ENCODE results near the gene ASAP2.
"Not testable (repeated sequence)": the region's sequence is repeated elsewhere in the genome, so short reads cannot be mapped to it uniquely, and the experiment has no call there.

Gene ASAP2

GRCh38 chr2:9211496-9211895 lies 4.9 kb downstream of the ASAP2 start:
- Histone ChIP-seq H3K36me3 (ENCODE audit: control insufficient read depth in 1 of 2, insufficient read depth in 2 of 2, low read length in 2 of 2) (no peaks in the 10 kb centered on the region), H3K27me3 (ENCODE audit: control insufficient read depth in 1 of 2, insufficient read depth in 2 of 2, low read length in 2 of 2) (no peaks in the 10 kb centered on the region), H3K9ac (ENCODE audit: low read depth in 1 of 2, low read length in 2 of 2) (peak overlapping the region in 1 of 2 donors; percentile 12), H3K4me3 (ENCODE audit: low read depth in 1 of 2, low read length in 2 of 2) (no peak overlapping the region), H3K4me1 (ENCODE audit: control insufficient read depth in 1 of 2, insufficient read depth in 2 of 2, low read length in 2 of 2) (peaks cover 51 to 60% of the 10 kb centered on the region in 2 donors), H3K27ac (ENCODE audit: low read depth, low read length) (peak overlapping the region; percentile 51), H3K9me3 (ENCODE audit: control insufficient read depth in 1 of 2, low read length in 2 of 2) (no peaks in the 10 kb centered on the region)

DNA sequence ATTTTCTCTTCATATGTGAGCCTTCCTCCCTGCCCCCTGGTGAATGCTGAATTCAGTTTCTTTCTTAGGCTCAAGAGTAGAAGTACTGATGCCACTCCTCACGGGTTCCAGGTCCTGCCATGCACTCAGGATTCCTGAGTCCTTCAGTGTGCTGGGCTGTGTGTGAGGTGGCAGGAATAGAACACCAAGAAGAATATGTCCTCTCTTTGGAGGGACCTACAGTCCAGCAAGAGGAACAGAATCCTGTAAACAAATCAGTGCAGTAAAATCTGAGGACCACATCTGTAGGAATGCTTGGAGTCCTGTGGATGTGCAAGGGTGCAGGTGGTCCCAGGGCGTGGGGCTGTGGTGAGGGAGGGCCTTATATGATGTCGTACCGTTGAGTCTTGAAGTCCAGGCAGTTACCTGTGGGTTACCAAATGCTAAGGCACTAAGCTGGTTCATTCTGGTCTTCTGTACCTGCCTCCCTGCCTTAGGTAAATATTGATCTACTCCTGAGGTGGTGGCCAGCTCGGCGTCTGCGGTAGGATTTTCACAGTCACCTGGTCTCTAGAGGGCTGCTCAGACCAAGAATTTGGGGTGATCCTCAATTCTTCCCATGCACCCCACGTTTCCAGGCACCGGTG lies 5.5 kb downstream of the ASAP2 start:
- Histone ChIP-seq H3K27ac (ENCODE audit: low read depth, low read length) (peak overlapping the region; percentile 60), H3K9ac (ENCODE audit: low read depth in 1 of 2, low read length in 2 of 2) (peak overlapping the region in 1 of 2 donors; percentile 38), H3K4me3 (ENCODE audit: low read depth in 1 of 2, low read length in 2 of 2) (peak overlapping the region; percentile 23 to 34), H3K36me3 (ENCODE audit: control insufficient read depth in 1 of 2, insufficient read depth in 2 of 2, low read length in 2 of 2) (no peaks in the 10 kb centered on the region), H3K4me1 (ENCODE audit: control insufficient read depth in 1 of 2, insufficient read depth in 2 of 2, low read length in 2 of 2) (peaks cover 53 to 60% of the 10 kb centered on the region in 2 donors), H3K9me3 (ENCODE audit: control insufficient read depth in 1 of 2, low read length in 2 of 2) (no peaks in the 10 kb centered on the region), H3K27me3 (ENCODE audit: control insufficient read depth in 1 of 2, insufficient read depth in 2 of 2, low read length in 2 of 2) (no peaks in the 10 kb centered on the region)

- Histone ChIP-seq H3K4me1 (ENCODE audit: control insufficient read depth in 1 of 2, insufficient read depth in 2 of 2, low read length in 2 of 2) (peaks cover 54 to 58% of the 10 kb centered on the region in 2 donors), H3K4me3 (ENCODE audit: low read depth in 1 of 2, low read length in 2 of 2) (peak overlapping the region; percentile 23 to 34), H3K27me3 (ENCODE audit: control insufficient read depth in 1 of 2, insufficient read depth in 2 of 2, low read length in 2 of 2) (no peaks in the 10 kb centered on the region), H3K36me3 (ENCODE audit: control insufficient read depth in 1 of 2, insufficient read depth in 2 of 2, low read length in 2 of 2) (no peaks in the 10 kb centered on the region), H3K27ac (ENCODE audit: low read depth, low read length) (peak overlapping the region; percentile 60), H3K9me3 (ENCODE audit: control insufficient read depth in 1 of 2, low read length in 2 of 2) (no peaks in the 10 kb centered on the region), H3K9ac (ENCODE audit: low read depth in 1 of 2, low read length in 2 of 2) (no peak overlapping the region)
These were observed 6.2 kb downstream of the ASAP2 start for GRCh38 chr2:9212661-9213411.

GRCh38 chr2:9213477-9214051 lies 7.0 kb downstream of the ASAP2 start:
- no peak overlapping the region for H3K27ac ChIP-seq (ENCODE audit: low read depth, low read length)
- no peak overlapping the region for H3K9ac ChIP-seq (ENCODE audit: low read depth in 1 of 2, low read length in 2 of 2)

DNA sequence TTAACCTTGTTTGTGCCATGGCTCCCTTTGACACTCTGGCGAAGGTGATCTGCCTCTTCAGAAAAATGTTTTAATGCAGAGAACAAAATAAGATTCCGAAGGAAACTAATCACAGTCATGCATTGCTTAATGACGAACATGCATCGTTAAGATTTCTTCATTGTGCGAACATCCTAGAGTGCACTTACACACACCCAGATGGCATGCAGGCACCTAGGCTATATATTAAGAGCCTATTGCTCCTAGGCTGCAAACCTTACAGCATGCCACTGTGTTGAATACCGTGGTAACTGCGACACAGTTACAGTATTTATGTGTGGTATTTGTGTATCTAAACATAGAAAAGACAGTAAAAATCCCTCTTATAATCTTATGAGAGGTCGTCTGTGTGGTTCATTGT lies 8.3 kb downstream of the ASAP2 start:
- Histone ChIP-seq H3K27me3 (ENCODE audit: control insufficient read depth in 1 of 2, insufficient read depth in 2 of 2, low read length in 2 of 2) (no peaks in the 10 kb centered on the region), H3K4me3 (ENCODE audit: low read depth in 1 of 2, low read length in 2 of 2) (no peak overlapping the region), H3K4me1 (ENCODE audit: control insufficient read depth in 1 of 2, insufficient read depth in 2 of 2, low read length in 2 of 2) (peaks cover 45 to 49% of the 10 kb centered on the region in 2 donors), H3K9ac (ENCODE audit: low read depth in 1 of 2, low read length in 2 of 2) (no peak overlapping the region), H3K36me3 (ENCODE audit: control insufficient read depth in 1 of 2, insufficient read depth in 2 of 2, low read length in 2 of 2) (no peaks in the 10 kb centered on the region), H3K27ac (ENCODE audit: low read depth, low read length) (no peak overlapping the region), H3K9me3 (ENCODE audit: control insufficient read depth in 1 of 2, low read length in 2 of 2) (no peaks in the 10 kb centered on the region)

More at GRCh38 chr2:9213477-9214051, 7.0 kb downstream of the ASAP2 start:
- H3K9me3 ChIP-seq (ENCODE audit: control insufficient read depth in 1 of 2, low read length in 2 of 2) = no peaks in the 10 kb centered on the region
- peaks cover 53% of the 10 kb centered on the region in 2 donors for H3K4me1 ChIP-seq (ENCODE audit: control insufficient read depth in 1 of 2, insufficient read depth in 2 of 2, low read length in 2 of 2)
- no peaks in the 10 kb centered on the region for H3K36me3 ChIP-seq (ENCODE audit: control insufficient read depth in 1 of 2, insufficient read depth in 2 of 2, low read length in 2 of 2)
- peak overlapping the region in 1 of 2 donors; percentile 23 for H3K4me3 ChIP-seq (ENCODE audit: low read depth in 1 of 2, low read length in 2 of 2)
- H3K27me3 ChIP-seq (ENCODE audit: control insufficient read depth in 1 of 2, insufficient read depth in 2 of 2, low read length in 2 of 2) = no peaks in the 10 kb centered on the region

DNA sequence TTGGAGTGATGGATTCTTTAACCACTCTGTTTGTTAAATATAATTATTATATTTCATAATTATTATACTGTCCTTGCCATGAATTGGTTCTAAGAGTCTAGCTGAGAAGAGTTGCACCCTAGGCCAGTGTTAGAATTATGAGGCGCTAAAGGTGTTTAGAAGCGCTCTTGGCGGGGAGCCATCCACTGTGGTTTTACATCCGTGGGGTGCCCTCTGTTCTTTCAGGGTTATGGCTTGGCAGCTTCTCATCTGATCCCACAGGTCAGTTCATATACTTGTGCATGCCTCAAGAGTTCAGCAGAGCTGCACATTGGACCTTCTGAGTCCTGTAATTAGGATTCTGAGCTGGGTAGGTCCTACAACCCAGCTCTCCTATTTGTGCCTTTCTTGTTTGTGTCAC lies 9.1 kb downstream of the ASAP2 start:
- Histone ChIP-seq H3K27me3 (ENCODE audit: control insufficient read depth in 1 of 2, insufficient read depth in 2 of 2, low read length in 2 of 2) (no peaks in the 10 kb centered on the region), H3K9ac (ENCODE audit: low read depth in 1 of 2, low read length in 2 of 2) (no peak overlapping the region), H3K9me3 (ENCODE audit: control insufficient read depth in 1 of 2, low read length in 2 of 2) (no peaks in the 10 kb centered on the region), H3K27ac (ENCODE audit: low read depth, low read length) (no peak overlapping the region), H3K4me1 (ENCODE audit: control insufficient read depth in 1 of 2, insufficient read depth in 2 of 2, low read length in 2 of 2) (peaks cover 37 to 42% of the 10 kb centered on the region in 2 donors), H3K4me3 (ENCODE audit: low read depth in 1 of 2, low read length in 2 of 2) (no peak overlapping the region), H3K36me3 (ENCODE audit: control insufficient read depth in 1 of 2, insufficient read depth in 2 of 2, low read length in 2 of 2) (no peaks in the 10 kb centered on the region)

DNA sequence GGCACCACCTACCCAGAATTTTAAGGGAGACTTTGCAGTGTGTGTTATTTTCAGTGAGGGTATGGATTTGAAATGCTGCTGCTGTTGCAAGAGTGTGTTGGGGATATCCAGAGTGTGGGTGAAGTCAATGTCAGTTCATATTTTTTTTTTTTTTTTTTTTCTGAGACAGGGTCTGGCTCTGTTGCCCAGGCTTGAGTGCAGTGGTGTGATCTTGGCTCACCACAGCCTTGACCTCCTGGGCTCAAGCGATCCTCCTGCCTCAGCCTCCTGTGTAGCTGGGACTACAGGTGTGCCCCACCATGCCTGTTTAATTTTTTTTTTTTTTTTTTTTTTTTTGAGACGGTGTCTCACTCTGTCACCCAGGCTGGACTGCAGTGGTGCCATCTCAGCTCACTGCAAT lies 9.5 kb downstream of the ASAP2 start:
- not testable (repeated sequence) for H3K9me3 ChIP-seq (ENCODE audit: control insufficient read depth in 1 of 2, low read length in 2 of 2); H3K4me3 ChIP-seq (ENCODE audit: low read depth in 1 of 2, low read length in 2 of 2); H3K9ac ChIP-seq (ENCODE audit: low read depth in 1 of 2, low read length in 2 of 2); H3K27me3 ChIP-seq (ENCODE audit: control insufficient read depth in 1 of 2, insufficient read depth in 2 of 2, low read length in 2 of 2); H3K27ac ChIP-seq (ENCODE audit: low read depth, low read length); H3K36me3 ChIP-seq (ENCODE audit: control insufficient read depth in 1 of 2, insufficient read depth in 2 of 2, low read length in 2 of 2)
- H3K4me1 ChIP-seq (ENCODE audit: control insufficient read depth in 1 of 2, insufficient read depth in 2 of 2, low read length in 2 of 2) = peaks cover 36 to 39% of the 10 kb centered on the region in 2 donors

DNA sequence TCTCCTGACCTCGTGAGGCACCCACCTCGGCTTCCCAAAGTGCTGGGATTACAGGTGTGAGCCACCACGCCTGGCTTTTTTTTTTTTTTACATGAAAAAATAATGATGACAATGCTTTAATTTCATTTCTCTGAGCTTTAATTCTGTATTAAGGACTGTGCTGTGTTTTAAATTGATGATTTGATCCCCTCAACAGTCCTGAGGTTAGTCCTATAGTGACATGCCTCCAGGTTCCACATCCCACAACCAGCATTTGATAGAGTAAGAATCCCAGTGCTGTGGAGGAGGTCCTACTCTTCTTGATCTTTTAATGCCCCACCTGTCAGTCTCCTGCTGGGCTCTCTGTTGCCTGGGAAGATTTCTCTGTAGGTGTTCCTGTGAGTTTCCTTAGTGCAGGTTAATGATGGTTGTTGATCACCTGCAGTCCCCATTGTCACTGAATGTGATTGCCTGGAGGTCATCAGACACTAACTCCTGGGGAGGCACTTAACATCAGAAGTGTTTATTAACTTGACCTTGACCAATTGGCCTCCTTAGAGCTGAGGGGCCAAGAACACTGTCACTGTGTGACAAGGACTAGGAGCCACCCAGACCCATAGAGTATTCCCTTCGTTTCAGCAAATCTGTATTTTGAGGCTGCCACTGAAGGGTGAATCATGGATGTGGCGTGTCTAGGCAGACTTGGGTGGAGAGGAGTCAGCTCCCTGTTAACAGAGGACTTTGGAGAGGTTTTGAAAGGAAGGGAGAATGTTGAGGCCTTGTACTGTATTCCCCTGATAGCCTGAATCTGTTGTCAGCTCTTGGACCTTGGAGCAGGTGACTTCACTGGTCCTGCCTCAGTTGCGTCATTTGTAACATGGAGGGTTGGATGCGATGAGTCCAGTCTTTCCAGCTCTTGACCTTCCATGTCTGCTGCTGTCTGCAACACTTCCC lies 11.5 kb downstream of the ASAP2 start:
- no peaks in the 10 kb centered on the region for H3K27me3 ChIP-seq (ENCODE audit: control insufficient read depth in 1 of 2, insufficient read depth in 2 of 2, low read length in 2 of 2)
- H3K4me1 ChIP-seq (ENCODE audit: control insufficient read depth in 1 of 2, insufficient read depth in 2 of 2, low read length in 2 of 2) = peaks cover 16 to 20% of the 10 kb centered on the region in 2 donors
- H3K9ac ChIP-seq (ENCODE audit: low read depth in 1 of 2, low read length in 2 of 2) = no peak overlapping the region
- no peak overlapping the region for H3K4me3 ChIP-seq (ENCODE audit: low read depth in 1 of 2, low read length in 2 of 2)
- no peak overlapping the region for H3K27ac ChIP-seq (ENCODE audit: low read depth, low read length)
- no peaks in the 10 kb centered on the region for H3K9me3 ChIP-seq (ENCODE audit: control insufficient read depth in 1 of 2, low read length in 2 of 2)
- H3K36me3 ChIP-seq (ENCODE audit: control insufficient read depth in 1 of 2, insufficient read depth in 2 of 2, low read length in 2 of 2) = no peaks in the 10 kb centered on the region

DNA sequence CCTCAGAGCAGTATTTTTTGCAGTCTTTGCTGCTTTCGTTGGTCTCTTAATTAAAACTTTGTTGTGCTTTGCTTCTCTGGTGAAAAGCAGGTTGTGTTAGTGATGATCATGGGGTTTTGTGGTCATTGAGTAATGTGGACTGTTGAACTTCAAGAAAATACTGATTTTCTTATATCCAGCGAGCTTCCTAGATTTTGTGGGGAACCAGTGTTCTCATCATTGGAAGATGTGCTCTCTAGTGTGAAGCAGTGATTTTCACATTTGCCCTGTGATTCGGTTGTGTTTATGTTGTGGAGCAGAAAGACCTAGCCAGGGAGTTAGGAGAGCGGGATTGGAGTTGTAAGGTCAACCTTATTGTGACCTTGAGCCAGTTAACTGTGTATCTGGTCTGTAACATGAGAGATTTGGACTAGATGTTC lies 12.4 kb downstream of the ASAP2 start:
- H3K27me3 ChIP-seq (ENCODE audit: control insufficient read depth in 1 of 2, insufficient read depth in 2 of 2, low read length in 2 of 2) = no peaks in the 10 kb centered on the region
- H3K36me3 ChIP-seq (ENCODE audit: control insufficient read depth in 1 of 2, insufficient read depth in 2 of 2, low read length in 2 of 2) = no peaks in the 10 kb centered on the region
- no peaks in the 10 kb centered on the region for H3K9me3 ChIP-seq (ENCODE audit: control insufficient read depth in 1 of 2, low read length in 2 of 2)
- H3K9ac ChIP-seq (ENCODE audit: low read depth in 1 of 2, low read length in 2 of 2) = no peak overlapping the region
- H3K4me3 ChIP-seq (ENCODE audit: low read depth in 1 of 2, low read length in 2 of 2) = no peak overlapping the region
- no peak overlapping the region for H3K27ac ChIP-seq (ENCODE audit: low read depth, low read length)
- H3K4me1 ChIP-seq (ENCODE audit: control insufficient read depth in 1 of 2, insufficient read depth in 2 of 2, low read length in 2 of 2) = peaks cover 8 to 10% of the 10 kb centered on the region in 2 donors
